ENCODE measurements around the gene KLRK1. TPM values are rescaled to one million over a fixed set of nuclear protein-coding genes. Genes with fewer than 3 reads are reported as not detected.
"Not testable (repeated sequence)": the region's sequence is repeated elsewhere in the genome, so short reads cannot be mapped to it uniquely, and the experiment has no call there.

The KLRK1 gene
- total and polyA plus RNA-seq, 11 donors = 0.28 to 6.6 (median 0.49) TPM; not detected in 2

DNA sequence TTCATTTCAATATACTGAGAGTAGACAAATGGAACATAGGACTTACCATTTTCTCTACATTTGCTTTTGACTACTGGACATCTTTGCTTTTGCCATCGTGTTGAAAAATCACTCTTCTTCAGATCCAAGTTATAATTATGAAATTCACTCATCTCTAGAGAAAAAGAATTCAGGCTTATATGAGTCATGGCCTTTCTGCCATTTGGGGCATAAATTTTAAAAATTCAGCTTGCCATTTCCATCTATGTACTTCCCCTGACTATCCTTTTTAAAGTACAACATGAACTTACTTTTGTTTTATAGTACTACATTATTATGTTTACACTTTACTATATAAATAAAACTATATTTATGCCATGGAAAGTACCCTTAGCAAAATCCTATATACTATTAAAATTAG lies 3.0 kb downstream of the KLRK1 start:
- Histone ChIP-seq H3K27me3 (no peaks in the 10 kb centered on the region), H3K4me1 (peaks cover 0 to 2% (median 0%) of the 10 kb centered on the region in 12 donors), H3K36me3 (no peaks in the 10 kb centered on the region), H3K27ac (peak overlapping the region in 1 of 12 donors; percentile 34), H3K4me3 (peak overlapping the region in 1 of 12 donors; percentile 46), H3K9me3 (peaks cover 0 to 10% (median 2%) of the 10 kb centered on the region in 12 donors)
- intact Hi-C loops (cut with DNase I) = no loop called here
- TF ChIP-seq, protein P1, sequence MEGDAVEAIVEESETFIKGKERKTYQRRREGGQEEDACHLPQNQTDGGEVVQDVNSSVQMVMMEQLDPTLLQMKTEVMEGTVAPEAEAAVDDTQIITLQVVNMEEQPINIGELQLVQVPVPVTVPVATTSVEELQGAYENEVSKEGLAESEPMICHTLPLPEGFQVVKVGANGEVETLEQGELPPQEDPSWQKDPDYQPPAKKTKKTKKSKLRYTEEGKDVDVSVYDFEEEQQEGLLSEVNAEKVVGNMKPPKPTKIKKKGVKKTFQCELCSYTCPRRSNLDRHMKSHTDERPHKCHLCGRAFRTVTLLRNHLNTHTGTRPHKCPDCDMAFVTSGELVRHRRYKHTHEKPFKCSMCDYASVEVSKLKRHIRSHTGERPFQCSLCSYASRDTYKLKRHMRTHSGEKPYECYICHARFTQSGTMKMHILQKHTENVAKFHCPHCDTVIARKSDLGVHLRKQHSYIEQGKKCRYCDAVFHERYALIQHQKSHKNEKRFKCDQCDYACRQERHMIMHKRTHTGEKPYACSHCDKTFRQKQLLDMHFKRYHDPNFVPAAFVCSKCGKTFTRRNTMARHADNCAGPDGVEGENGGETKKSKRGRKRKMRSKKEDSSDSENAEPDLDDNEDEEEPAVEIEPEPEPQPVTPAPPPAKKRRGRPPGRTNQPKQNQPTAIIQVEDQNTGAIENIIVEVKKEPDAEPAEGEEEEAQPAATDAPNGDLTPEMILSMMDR (IDR thresholded peaks at IDR 0.05) = no peak
- TF ChIP-seq POLR2A (IDR thresholded peaks at IDR 0.05) = no peak
- 51 to 68% (median 56%) methylated on average over 1 of the region's 1 CpG for WGBS, 4 donors
- DNase-seq = no peak
- ATAC-seq = no peak

DNA sequence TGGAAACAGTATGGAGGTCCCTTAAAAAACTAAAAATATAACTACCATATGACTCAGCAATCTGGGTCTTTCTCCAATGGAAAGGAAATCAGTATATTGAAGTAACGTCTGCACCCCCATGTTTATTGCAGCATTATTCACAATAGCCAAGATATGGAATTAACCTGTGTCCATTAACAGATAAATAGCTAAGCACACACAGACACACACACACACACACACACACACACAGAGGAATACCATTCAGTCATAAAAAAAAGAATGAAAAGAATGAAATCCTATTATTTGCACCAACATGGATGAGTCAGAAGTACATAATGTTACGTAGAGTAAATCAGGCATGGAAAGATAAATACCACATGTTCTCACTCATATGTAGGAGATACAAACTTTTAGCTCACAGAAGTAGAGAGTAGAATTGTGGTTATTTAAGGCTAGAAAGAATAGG lies 4.7 kb downstream of the KLRK1 start:
- peak overlapping the region in 1 of 12 donors; percentile 27 for H3K4me3 ChIP-seq
- no peaks in the 10 kb centered on the region for H3K27me3 ChIP-seq
- no peak for ATAC-seq
- H3K4me1 ChIP-seq = no peaks in the 10 kb centered on the region
- no peak overlapping the region for H3K27ac ChIP-seq
- H3K36me3 ChIP-seq = no peaks in the 10 kb centered on the region
- H3K9me3 ChIP-seq = peaks cover 0 to 10% (median 2%) of the 10 kb centered on the region in 12 donors
- intact Hi-C loops (cut with DNase I) = no loop called here
- TF ChIP-seq, protein P1 (IDR thresholded peaks at IDR 0.05) = no peak
- no peak for TF ChIP-seq POLR2A (IDR thresholded peaks at IDR 0.05)
- DNase-seq = no peak
- 67 to 83% (median 76%) methylated on average over 2 of the region's 2 CpGs for WGBS, 4 donors

DNA sequence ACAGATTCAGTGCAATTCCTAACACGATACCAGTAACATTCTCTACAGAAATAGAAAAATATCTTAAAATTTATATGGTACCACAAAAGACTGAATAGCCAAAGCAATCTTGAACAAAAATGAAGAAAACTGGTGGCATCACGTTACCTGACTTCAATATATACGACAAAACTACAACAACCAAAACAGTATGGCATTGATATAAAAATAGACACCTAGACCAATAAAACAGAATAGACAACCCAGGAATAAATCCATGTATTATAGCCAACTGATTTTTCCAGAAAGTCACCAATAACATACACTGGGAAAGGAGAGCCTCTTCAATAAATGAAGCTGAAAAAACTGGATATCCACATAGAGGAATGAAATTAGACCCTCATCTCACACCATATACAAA lies 5.7 kb downstream of the KLRK1 start:
- no peak overlapping the region for H3K27ac ChIP-seq
- DNase-seq (no peak), ATAC-seq (no peak)
- no peaks in the 10 kb centered on the region for H3K36me3 ChIP-seq
- H3K4me1 ChIP-seq = no peaks in the 10 kb centered on the region
- peak overlapping the region in 1 of 12 donors; percentile 27 for H3K4me3 ChIP-seq
- H3K27me3 ChIP-seq = no peaks in the 10 kb centered on the region
- 83 to 89% (median 87%) methylated on average over 3 of the region's 3 CpGs for WGBS, 4 donors
- intact Hi-C loops (cut with DNase I) = no loop called here
- H3K9me3 ChIP-seq = peaks cover 0 to 10% (median 2%) of the 10 kb centered on the region in 12 donors
- TF ChIP-seq, protein P1 (IDR thresholded peaks at IDR 0.05) = no peak
- no peak for TF ChIP-seq POLR2A (IDR thresholded peaks at IDR 0.05)

DNA sequence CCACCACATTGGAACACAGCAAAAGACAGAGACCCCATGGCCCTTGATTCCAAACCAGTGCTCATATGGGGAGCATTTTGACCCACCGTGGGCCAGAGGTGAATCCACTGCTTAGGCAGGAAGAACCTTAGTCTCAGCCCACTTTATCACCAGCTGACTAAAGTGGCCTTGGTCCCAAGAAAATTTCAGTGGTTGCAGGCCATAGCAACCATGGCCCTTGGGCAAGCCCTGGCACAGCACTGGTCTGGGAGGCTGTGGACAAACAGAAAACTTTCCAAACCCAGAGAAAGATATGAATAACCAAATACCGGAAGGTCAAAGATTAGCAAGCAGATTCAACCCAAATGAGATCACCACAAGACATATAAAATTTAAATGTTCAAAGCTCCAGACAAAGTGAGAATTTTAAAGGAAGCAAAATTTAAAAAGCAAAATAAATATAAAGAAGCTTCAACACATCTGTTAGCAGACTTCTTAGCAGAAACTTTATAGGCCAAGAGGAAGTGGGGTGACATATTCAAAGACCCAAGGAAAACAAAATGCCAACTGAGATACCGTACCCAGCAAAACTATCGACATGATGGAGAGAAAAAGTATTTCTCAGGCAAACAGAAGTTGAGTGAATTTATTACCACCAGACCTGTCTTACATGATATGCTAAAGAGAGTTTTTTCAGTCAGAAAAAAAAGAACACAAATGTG lies 7.8 kb downstream of the KLRK1 start:
- ATAC-seq = no peak
- peaks cover 0 to 10% (median 2%) of the 10 kb centered on the region in 12 donors for H3K9me3 ChIP-seq
- 90 to 97% (median 94%) methylated on average over 4 of the region's 4 CpGs for WGBS, 4 donors
- no peak for DNase-seq
- H3K27me3 ChIP-seq = no peaks in the 10 kb centered on the region
- H3K4me3 ChIP-seq = peak overlapping the region in 1 of 12 donors; percentile 9
- peak overlapping the region in 1 of 12 donors; percentile 38 for H3K27ac ChIP-seq
- H3K4me1 ChIP-seq = no peaks in the 10 kb centered on the region
- H3K36me3 ChIP-seq = peaks cover 0 to 3% (median 0%) of the 10 kb centered on the region in 9 donors
- TF ChIP-seq, protein P1 (IDR thresholded peaks at IDR 0.05) = no peak
- no peak for TF ChIP-seq POLR2A (IDR thresholded peaks at IDR 0.05)
- intact Hi-C loops (cut with DNase I) = no loop called here

DNA sequence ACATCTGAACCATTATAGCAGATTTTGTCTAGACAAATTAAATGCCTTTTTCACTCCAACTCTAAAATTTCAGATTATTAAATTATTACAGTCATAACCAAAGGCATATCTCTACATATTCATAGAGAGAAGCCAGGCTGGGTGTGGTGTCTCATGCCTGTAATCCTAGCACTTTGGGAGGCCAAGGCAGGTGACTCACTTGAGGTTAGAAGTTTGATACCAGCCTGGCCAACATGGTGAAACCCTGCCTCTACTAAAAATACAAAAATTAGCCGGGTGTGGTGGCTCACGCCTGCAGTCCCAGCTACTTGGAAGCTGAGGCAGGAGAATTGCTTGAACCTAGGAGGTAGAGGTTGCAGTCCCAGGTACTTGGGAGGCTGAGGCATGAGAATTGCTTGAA lies 11.1 kb downstream of the KLRK1 start:
- intact Hi-C loops (cut with DNase I); DNase-seq; H3K9me3 ChIP-seq; H3K4me1 ChIP-seq; ATAC-seq; H3K27ac ChIP-seq; H3K36me3 ChIP-seq; H3K27me3 ChIP-seq; H3K4me3 ChIP-seq: not testable (repeated sequence)
- WGBS, 4 donors = 87 to 96% (median 91%) methylated on average over 2 of the region's 2 CpGs

Data from heart left ventricle (tissue), 16 donors.